CD14-positive monocyte (primary cell): ENCODE results near the gene XRCC4. TPM values are rescaled to one million over a fixed set of nuclear protein-coding genes. Genes with fewer than 3 reads are reported as not detected.

ENCODE experiments used
- DNase-seq, 3 donors: peaks; one replicate each; pipeline ENCODE4 v3.0.0-alpha.2; 2011 to 2022
- H2AFZ ChIP-seq: 2 replicates; pipeline ENCODE4 v1.6.0; 2012; ENCODE audit warnings: mild to moderate bottlenecking, low read depth, low read length, inconsistent platforms; ENCODE audit not compliant: insufficient read depth, poor library complexity, severe bottlenecking
- H3K27ac ChIP-seq, 2 donors: 1 replicate in 1 of 2; 2 replicates in 1 of 2; pipeline ENCODE4 v1.5.1; 2012 to 2013; ENCODE audit warnings: low read length in 2 of 2, control low read depth in 1 of 2, inconsistent platforms in 1 of 2, low read depth in 1 of 2, mild to moderate bottlenecking in 1 of 2
- H3K27me3 ChIP-seq, 2 donors: one replicate each; pipeline versions ENCODE4 v1.6.0 to v1.6.1; 2011 to 2013; ENCODE audit warnings: low read length in 2 of 2; ENCODE audit not compliant: control insufficient read depth in 2 of 2, insufficient read depth in 2 of 2
- H3K36me3 ChIP-seq, 2 donors: replicated peaks in 1 of 2; 1 replicate in 1 of 2; 2 replicates in 1 of 2; pipeline versions ENCODE4 v1.5.1 to v1.6.1; 2012 to 2013; ENCODE audit warnings: low read length in 2 of 2, control low read depth in 1 of 2, inconsistent platforms in 1 of 2, mild to moderate bottlenecking in 1 of 2; ENCODE audit not compliant: insufficient read depth in 2 of 2, control insufficient read depth in 1 of 2
- H3K4me1 ChIP-seq, 2 donors: 1 replicate in 1 of 2; 2 replicates in 1 of 2; pipeline versions ENCODE4 v1.5.1 to v1.6.1; 2012 to 2013; ENCODE audit warnings: low read length in 2 of 2, control low read depth in 1 of 2, inconsistent platforms in 1 of 2, mild to moderate bottlenecking in 1 of 2, moderate library complexity in 1 of 2; ENCODE audit not compliant: insufficient read depth in 2 of 2, control insufficient read depth in 1 of 2
- H3K4me2 ChIP-seq: replicated peaks from 2 replicates; pipeline ENCODE3; 2012; ENCODE audit warnings: low read length, moderate library complexity, mild to moderate bottlenecking; ENCODE audit not compliant: poor library complexity, severe bottlenecking; ENCODE audit errors: extremely low read depth
- H3K4me3 ChIP-seq, 3 experiments: fragments of 200-600 bp in 1 of 3; sonication (generic) in 1 of 3; replicated peaks in 1 of 3; 1 replicate in 2 of 3; 2 replicates in 1 of 3; pipeline ENCODE4 v1.5.1; 2011 to 2013; ENCODE audit warnings: low read length in 3 of 3, mild to moderate bottlenecking in 3 of 3, control low read depth in 2 of 3, low read depth in 2 of 3, inconsistent platforms in 1 of 3, moderate library complexity in 1 of 3
- H3K79me2 ChIP-seq: 2 replicates; pipeline ENCODE4 v1.6.0; 2012; ENCODE audit warnings: mild to moderate bottlenecking, control low read depth, inconsistent platforms, low read length, moderate library complexity; ENCODE audit not compliant: insufficient read depth
- H3K9ac ChIP-seq: 2 replicates; pipeline ENCODE4 v1.6.0; 2017; ENCODE audit warnings: low read length, mild to moderate bottlenecking; ENCODE audit not compliant: insufficient read depth, poor library complexity, severe bottlenecking
- H3K9me3 ChIP-seq, 2 donors: replicated peaks in 1 of 2; 1 replicate in 1 of 2; 2 replicates in 1 of 2; pipeline versions ENCODE4 v1.5.1 to v1.6.1; 2012 to 2013; ENCODE audit warnings: low read length in 2 of 2, control low read depth in 1 of 2; ENCODE audit not compliant: control insufficient read depth in 1 of 2, insufficient read depth in 1 of 2
- H4K20me1 ChIP-seq: 2 replicates; pipeline ENCODE4 v1.6.0; 2012; ENCODE audit warnings: mild to moderate bottlenecking, low read length, control low read depth, moderate library complexity; ENCODE audit not compliant: insufficient read depth
- H3K27ac Mint-ChIP-seq, 7 donors: one replicate each; pipeline ENCODE4 v1.8.0; 2020; ENCODE audit warnings: mild to moderate bottlenecking in 7 of 7, mixed read lengths in 7 of 7, moderate library complexity in 6 of 7, inconsistent platforms in 2 of 7
- H3K27me3 Mint-ChIP-seq, 3 donors: one replicate each; pipeline ENCODE4 v1.8.0; 2021 to 2022; ENCODE audit warnings: low read depth in 3 of 3, mild to moderate bottlenecking in 3 of 3, mixed read lengths in 3 of 3, moderate library complexity in 3 of 3, inconsistent platforms in 1 of 3
- H3K36me3 Mint-ChIP-seq, 2 donors: one replicate each; pipeline ENCODE4 v1.8.0; 2020; ENCODE audit warnings: mixed read lengths in 2 of 2, inconsistent platforms in 1 of 2, mild to moderate bottlenecking in 1 of 2
- H3K4me1 Mint-ChIP-seq: one replicate; pipeline ENCODE4 v1.8.0; 2020; ENCODE audit warnings: mild to moderate bottlenecking, mixed read lengths
- H3K4me3 Mint-ChIP-seq, 2 donors: one replicate each; pipeline ENCODE4 v1.8.0; 2020; ENCODE audit warnings: mild to moderate bottlenecking in 2 of 2, mixed read lengths in 2 of 2, moderate library complexity in 1 of 2
- H3K9me3 Mint-ChIP-seq, 7 donors: one replicate each; pipeline ENCODE4 v1.8.0; 2020 to 2022; ENCODE audit warnings: mixed read lengths in 7 of 7, mild to moderate bottlenecking in 6 of 7, moderate library complexity in 6 of 7, inconsistent platforms in 2 of 7
- WGBS: methylation state at CpG from one replicate; pipeline ENCODE4 v1.1.5; 2013; ENCODE audit warnings: missing lambda C conversion rate; ENCODE audit not compliant: insufficient coverage; 5-methylcytosine and 5-hydroxymethylcytosine counted together
- intact Hi-C, 2 donors: fragments of 100-400 bp; cut with micrococcal nuclease; formaldehyde crosslinking; loops; one replicate each; pipeline versions ENCODE4 v1.15.0 to v1.15.1; 2023
- polyA plus RNA-seq, 3 donors: library from polyadenylated mRNA; depleted of rRNA in 1 of 3; unstranded in 2 of 3; stranded (reverse) in 1 of 3; fragments of 300-500 nt in 2 of 3; fragments of >200 nt in 1 of 3; fragmentation: Illumina TruSeq in 2 of 3; gene quantifications; 1 replicate in 2 of 3; 2 replicates in 1 of 3; pipeline ENCODE4 v1.2.3, GENCODE V29; 2012 to 2021
- TF ChIP-seq, protein P1 (sequence below): fragments of 200-600 bp; IDR thresholded peaks from one replicate; pipeline ENCODE4 v1.8.0; 2022; ENCODE audit warnings: antibody characterized with exemption, mild to moderate bottlenecking

XRCC4 gene
- polyA plus RNA-seq, 3 donors, result 4.0 to 21.8 (median 16.3) TPM

DNA sequence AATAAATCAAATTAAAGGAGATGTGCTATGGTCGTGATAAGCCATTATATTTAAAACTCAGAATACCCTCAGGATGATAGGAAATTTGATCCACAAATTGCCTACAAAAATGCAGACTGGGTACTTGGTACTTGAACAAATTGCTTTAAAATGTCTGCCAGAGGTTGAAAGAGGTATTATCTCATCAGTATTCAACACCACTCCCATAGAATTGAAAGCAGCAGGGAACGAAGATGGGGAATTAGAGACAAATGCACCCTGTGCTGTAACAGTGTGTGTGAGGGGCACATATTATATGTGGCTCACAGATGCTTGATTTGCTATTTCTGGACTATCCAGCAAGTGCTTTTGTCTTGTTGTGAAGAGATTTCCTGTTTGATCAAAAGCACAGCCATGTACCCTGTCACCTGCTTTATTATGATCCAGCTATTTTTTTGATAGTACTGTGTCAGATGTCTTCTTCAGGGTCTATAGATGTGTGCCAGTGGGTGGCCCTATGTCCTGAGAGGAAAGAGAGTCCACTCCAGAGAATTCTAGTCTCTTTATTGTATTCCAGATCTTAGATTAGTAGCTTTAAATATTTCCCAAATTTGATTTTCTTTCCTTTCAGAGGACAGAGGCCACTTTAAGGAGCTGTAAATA, 120.1 kb downstream of the XRCC4 start:
- Histone ChIP-seq H3K4me3 (no peak overlapping the region), H3K9ac (no peak overlapping the region), H3K4me1 (no peaks in the 10 kb centered on the region), H3K27ac (no peak overlapping the region), H3K36me3 (peaks cover 4 to 19% of the 10 kb centered on the region in 2 donors), H3K9me3 (no peaks in the 10 kb centered on the region), H4K20me1 (no peaks in the 10 kb centered on the region), H2AFZ (no peak overlapping the region), H3K4me2 (no peak overlapping the region), H3K79me2 (no peaks in the 10 kb centered on the region), H3K27me3 (no peaks in the 10 kb centered on the region)
- no peak overlapping the region for H3K4me3 Mint-ChIP-seq
- no peaks in the 10 kb centered on the region for H3K27me3 Mint-ChIP-seq
- H3K4me1 Mint-ChIP-seq, result no peaks in the 10 kb centered on the region
- H3K36me3 Mint-ChIP-seq, result peaks cover 23 to 31% of the 10 kb centered on the region in 2 donors
- no peak overlapping the region for H3K27ac Mint-ChIP-seq
- no peak for DNase-seq
- no CpG with 5 or more reads among the region's 2 CpGs for WGBS
- TF ChIP-seq, protein P1, sequence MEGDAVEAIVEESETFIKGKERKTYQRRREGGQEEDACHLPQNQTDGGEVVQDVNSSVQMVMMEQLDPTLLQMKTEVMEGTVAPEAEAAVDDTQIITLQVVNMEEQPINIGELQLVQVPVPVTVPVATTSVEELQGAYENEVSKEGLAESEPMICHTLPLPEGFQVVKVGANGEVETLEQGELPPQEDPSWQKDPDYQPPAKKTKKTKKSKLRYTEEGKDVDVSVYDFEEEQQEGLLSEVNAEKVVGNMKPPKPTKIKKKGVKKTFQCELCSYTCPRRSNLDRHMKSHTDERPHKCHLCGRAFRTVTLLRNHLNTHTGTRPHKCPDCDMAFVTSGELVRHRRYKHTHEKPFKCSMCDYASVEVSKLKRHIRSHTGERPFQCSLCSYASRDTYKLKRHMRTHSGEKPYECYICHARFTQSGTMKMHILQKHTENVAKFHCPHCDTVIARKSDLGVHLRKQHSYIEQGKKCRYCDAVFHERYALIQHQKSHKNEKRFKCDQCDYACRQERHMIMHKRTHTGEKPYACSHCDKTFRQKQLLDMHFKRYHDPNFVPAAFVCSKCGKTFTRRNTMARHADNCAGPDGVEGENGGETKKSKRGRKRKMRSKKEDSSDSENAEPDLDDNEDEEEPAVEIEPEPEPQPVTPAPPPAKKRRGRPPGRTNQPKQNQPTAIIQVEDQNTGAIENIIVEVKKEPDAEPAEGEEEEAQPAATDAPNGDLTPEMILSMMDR, result no peak
- peaks cover 0 to 3% (median 0%) of the 10 kb centered on the region in 7 donors for H3K9me3 Mint-ChIP-seq
- intact Hi-C loops, result no loop called here

GRCh38 chr5:83199126-83199525, 121.8 kb downstream of the XRCC4 start:
- Mint-ChIP-seq H3K4me3 (no peak overlapping the region), H3K9me3 (peaks cover 0 to 3% (median 0%) of the 10 kb centered on the region in 7 donors), H3K4me1 (no peaks in the 10 kb centered on the region), H3K36me3 (peaks cover 27 to 37% of the 10 kb centered on the region in 2 donors), H3K27me3 (no peaks in the 10 kb centered on the region), H3K27ac (no peak overlapping the region)
- no peaks in the 10 kb centered on the region for H3K4me1 ChIP-seq
- H3K4me2 ChIP-seq, result no peak overlapping the region
- 96% methylated on average over 4 of the region's 5 CpGs for WGBS
- H3K27me3 ChIP-seq, result no peaks in the 10 kb centered on the region
- TF ChIP-seq, protein P1, result no peak
- no peak overlapping the region for H3K4me3 ChIP-seq
- peaks cover 4 to 27% of the 10 kb centered on the region in 2 donors for H3K36me3 ChIP-seq
- intact Hi-C loops, result no loop called here
- no peak for DNase-seq
- no peak overlapping the region for H2AFZ ChIP-seq
- H3K27ac ChIP-seq, result no peak overlapping the region
- no peaks in the 10 kb centered on the region for H3K9me3 ChIP-seq
- no peaks in the 10 kb centered on the region for H3K79me2 ChIP-seq
- no peak overlapping the region for H3K9ac ChIP-seq
- H4K20me1 ChIP-seq, result no peaks in the 10 kb centered on the region
